ENCODE measurements around the gene ZNF283. TPM values are rescaled to one million over a fixed set of nuclear protein-coding genes. Genes with fewer than 3 reads are reported as not detected.

The ZNF283 gene
- total and polyA plus RNA-seq, 4 donors = 0.65 to 6.4 (median 2.9) TPM

DNA sequence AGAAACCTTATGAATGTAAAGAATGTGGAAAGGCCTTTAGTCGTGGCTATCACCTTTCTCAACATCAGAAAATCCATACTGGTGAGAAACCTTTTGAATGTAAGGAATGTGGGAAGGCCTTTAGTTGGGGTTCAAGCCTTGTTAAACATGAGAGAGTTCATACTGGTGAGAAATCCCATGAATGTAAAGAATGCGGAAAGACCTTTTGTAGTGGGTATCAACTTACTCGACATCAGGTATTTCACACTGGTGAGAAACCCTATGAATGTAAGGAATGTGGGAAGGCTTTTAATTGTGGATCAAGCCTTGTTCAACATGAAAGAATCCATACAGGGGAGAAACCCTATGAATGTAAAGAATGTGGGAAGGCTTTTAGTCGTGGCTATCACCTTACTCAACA lies 20.8 kb downstream of the ZNF283 start (continued):
- TF ChIP-seq REST (IDR thresholded peaks at IDR 0.05) (no peak), GABPA (IDR thresholded peaks at IDR 0.05 in 1 of 2, conservative IDR thresholded peaks at IDR 0.05 in 1 of 2) (no peak), FOXA1 (IDR thresholded peaks at IDR 0.05) (no peak)

GRCh38 chr19:43848821-43849220 lies 21.7 kb downstream of the ZNF283 start:
- H3K36me3 ChIP-seq (ENCODE audit: control insufficient read depth in 4 of 4, insufficient read depth in 3 of 4, low read depth in 1 of 4, low read length in 3 of 4) = peaks cover 5 to 40% (median 30%) of the 10 kb centered on the region in 4 donors
- TF ChIP-seq MAX (IDR thresholded peaks at IDR 0.05) (no peak), SP1 (IDR thresholded peaks at IDR 0.05) (no peak), RXRA (IDR thresholded peaks at IDR 0.05) (no peak), YY1 (IDR thresholded peaks at IDR 0.05) (no peak), TAF1 (conservative IDR thresholded peaks at IDR 0.05) (no peak), EGR1 (IDR thresholded peaks at IDR 0.05; ENCODE audit: low read depth in 2 of 2) (no peak), FOXA2 (IDR thresholded peaks at IDR 0.05) (no peak), REST (IDR thresholded peaks at IDR 0.05) (no peak), ATF3 (IDR thresholded peaks at IDR 0.05) (no peak), HNF4A (conservative IDR thresholded peaks at IDR 0.05) (no peak), FOXA1 (IDR thresholded peaks at IDR 0.05) (no peak), CTCF (IDR thresholded peaks at IDR 0.05; ENCODE audit: low read depth, low read length, missing input control) (no peak), HNF4G (IDR thresholded peaks at IDR 0.05) (no peak), NR2F2 (IDR thresholded peaks at IDR 0.05) (no peak), RAD21 (IDR thresholded peaks at IDR 0.05) (no peak)
- TF ChIP-seq, protein P1, sequence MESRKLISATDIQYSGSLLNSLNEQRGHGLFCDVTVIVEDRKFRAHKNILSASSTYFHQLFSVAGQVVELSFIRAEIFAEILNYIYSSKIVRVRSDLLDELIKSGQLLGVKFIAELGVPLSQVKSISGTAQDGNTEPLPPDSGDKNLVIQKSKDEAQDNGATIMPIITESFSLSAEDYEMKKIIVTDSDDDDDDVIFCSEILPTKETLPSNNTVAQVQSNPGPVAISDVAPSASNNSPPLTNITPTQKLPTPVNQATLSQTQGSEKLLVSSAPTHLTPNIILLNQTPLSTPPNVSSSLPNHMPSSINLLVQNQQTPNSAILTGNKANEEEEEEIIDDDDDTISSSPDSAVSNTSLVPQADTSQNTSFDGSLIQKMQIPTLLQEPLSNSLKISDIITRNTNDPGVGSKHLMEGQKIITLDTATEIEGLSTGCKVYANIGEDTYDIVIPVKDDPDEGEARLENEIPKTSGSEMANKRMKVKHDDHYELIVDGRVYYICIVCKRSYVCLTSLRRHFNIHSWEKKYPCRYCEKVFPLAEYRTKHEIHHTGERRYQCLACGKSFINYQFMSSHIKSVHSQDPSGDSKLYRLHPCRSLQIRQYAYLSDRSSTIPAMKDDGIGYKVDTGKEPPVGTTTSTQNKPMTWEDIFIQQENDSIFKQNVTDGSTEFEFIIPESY (IDR thresholded peaks at IDR 0.05) = no peak
- DNase-seq (ENCODE audit: low spot score) = no peak
- no peaks in the 10 kb centered on the region for H3K27me3 ChIP-seq (ENCODE audit: control insufficient read depth in 4 of 4, insufficient read depth in 4 of 4, low read length in 3 of 4)
- H3K4me3 ChIP-seq (ENCODE audit: low read depth in 1 of 3, low read length in 3 of 3) = peak overlapping the region in 1 of 3 donors; percentile 7
- H3K4me1 ChIP-seq (ENCODE audit: control insufficient read depth in 4 of 4, insufficient read depth in 4 of 4, low read length in 3 of 4) = no peaks in the 10 kb centered on the region
- no peak overlapping the region for H3K9ac ChIP-seq (ENCODE audit: low read depth in 1 of 2, low read length in 2 of 2)
- H3K9me3 ChIP-seq (ENCODE audit: control insufficient read depth in 4 of 4, low read length in 3 of 4) = peaks cover 36 to 78% (median 52%) of the 10 kb centered on the region in 4 donors
- no peak overlapping the region for H3K27ac ChIP-seq (ENCODE audit: low read depth in 1 of 2, low read length in 2 of 2)
